NCI-H1105 (cell line): ENCODE data around the gene CENATAC.
"Not testable (repeated sequence)": the region's sequence is repeated elsewhere in the genome, so short reads cannot be mapped to it uniquely, and the experiment has no call there.

Experiments
- DNase-seq: peaks from one replicate; lab custom pipeline; 2025; lab: John Stamatoyannopoulos, UW

Gene CENATAC

DNA sequence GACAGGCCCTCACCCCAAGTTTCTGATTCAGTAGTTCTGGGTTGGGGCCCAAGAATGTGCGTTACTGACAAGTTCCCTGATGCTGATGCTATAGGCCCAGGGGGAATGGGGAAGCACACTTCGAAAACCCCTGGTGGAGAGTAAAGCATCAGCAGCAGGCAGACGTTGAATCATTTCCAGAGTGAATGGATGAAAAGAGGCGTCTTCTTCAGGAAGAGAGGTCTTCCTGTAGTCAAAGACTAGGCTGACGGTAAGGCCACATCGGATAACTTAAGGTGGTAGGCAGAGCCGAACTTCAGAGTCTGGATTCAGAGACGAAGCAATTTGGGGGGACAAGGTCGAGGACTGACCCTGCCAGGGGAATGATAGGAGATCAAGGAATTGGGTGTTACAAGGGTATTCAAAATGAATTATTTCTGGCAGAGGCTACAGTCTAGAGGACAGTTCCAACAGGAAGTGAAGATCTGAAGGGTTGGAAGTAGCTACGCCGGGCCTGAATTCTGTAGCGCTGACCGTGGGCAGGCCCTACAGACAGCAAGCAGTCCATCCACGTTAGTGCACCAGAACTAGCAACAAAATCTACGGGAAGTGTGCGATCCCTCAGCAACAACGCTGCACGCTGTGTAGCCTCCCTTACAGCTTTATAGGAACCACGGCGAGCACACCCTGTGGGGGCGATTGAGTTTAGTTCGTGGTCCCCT is 862 bp upstream of the CENATAC start:
- no peak for DNase-seq

DNA sequence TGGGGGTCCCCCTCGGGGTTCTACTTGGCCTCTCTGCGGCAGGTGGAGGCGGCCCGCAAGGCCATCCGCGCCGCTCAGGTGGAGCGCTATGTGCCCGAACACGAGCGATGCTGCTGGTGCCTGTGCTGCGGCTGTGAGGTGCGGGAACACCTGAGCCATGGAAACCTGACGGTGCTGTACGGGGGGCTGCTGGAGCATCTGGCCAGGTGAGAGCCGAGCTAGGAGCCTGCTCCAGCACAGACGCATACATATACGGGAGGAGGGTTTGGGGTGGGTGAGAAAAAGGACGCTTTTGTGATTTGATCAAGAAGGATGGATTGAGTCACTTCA is 415 bp downstream of the CENATAC start:
- peak; percentile 18 for DNase-seq

DNA sequence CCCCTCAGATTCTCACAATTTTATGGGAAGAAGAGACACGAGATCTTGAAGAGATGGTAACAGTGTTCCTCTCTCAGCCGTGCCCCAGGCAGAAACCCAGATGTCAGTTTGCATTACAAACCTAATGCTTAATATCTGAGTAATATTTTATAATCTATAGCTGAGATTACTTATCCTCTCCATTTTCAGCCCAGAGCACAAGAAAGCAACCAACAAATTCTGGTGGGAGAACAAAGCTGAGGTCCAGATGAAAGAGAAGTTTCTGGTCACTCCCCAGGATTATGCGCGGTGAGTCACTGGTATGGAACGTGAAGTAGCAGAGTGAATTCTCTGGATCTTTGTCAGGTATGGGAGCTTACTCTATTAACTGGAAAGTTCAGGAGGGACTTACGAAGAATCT is 884 bp downstream of the CENATAC start:
- no peak for DNase-seq

DNA sequence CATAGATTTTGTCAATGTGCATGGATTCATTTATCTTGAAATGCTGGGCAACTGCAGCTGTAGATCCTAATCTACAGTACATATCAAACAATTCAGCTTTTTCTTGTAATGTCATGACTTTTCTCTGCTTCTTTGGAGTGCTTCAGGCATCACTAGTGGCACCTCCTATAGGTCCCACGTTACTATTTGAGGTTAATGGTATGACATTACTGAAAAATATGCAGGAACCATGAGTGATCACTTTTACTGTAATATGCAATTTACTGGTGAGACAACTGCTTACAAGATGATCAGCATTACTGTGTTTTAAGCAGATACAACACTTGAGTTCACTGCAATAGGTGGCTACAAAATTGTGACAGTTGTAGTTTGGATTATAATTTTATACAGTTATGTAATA is 3.0 kb downstream of the CENATAC start:
- no peak for DNase-seq

DNA sequence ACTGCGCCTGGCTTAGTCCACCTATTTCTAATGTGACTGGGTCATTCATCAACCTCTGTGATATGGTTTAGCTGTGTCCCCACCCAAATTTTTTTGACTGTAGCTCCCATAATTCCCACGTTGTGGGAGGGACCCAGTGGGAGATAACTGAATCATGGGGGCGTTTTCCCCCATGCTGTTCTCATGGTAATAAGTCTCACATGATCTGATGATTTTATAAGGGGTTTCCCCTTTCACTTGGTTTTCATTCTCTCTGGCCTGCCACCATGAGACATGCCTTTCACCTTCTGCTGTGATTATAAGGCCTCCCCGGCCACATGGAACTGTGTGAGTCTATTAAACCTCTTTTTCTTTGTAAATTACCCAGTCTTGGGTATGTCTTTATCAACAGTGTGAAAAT is 8.7 kb downstream of the CENATAC start:
- no peak for DNase-seq

DNA sequence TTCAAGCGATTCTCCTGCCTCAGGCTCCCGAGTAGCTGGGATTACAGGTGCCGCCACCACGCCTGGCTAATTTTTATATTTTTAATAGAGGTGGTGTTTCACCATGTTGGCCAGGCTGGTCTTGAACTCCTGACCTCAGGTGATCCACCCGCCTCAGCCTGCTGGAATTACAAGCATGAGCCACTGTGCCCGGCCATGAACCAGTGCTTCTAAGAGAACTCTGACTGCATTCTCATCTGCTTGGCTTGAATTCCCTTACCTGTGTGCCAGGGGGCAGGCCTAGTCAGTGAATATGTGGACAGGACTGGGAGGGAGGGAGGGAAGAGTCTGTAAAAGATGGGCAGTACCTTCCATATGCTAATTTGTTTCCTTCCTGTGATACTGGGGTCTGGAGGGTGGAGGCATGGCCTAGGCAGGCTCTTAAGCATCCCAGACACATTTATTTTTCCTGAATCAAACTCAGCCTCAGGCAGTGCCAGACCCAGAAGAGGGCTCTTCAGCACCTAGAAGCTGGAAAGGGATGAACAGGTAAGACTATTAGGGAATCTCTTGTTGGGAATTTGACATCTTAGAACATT is 13.6 kb downstream of the CENATAC start:
- DNase-seq = no peak

DNA sequence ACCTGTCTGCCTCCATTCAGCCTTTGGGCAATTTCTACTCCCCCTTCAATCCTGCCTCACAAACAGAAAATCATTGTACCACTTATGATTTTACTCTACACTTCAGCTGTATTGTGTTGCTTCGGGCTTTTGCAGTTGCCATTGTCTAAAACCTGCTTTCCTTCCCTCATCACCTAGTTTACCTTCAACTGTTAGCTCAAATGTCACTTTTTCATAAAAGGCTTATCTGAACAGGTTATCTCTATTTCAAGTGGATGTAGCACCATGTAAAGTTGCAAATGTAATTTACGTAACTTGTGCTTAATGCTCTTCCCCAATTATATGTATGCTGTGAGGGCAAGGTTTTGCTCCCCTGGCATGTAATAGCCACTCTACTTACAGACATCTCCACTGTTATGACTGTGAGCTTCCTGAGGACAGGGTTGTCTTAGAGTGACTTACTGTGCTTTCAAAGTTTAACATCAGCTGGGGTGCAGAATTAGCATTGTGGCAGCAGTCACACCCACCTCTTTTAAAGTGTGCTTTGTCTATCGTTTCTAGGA is 14.8 kb downstream of the CENATAC start:
- DNase-seq = no peak

DNA sequence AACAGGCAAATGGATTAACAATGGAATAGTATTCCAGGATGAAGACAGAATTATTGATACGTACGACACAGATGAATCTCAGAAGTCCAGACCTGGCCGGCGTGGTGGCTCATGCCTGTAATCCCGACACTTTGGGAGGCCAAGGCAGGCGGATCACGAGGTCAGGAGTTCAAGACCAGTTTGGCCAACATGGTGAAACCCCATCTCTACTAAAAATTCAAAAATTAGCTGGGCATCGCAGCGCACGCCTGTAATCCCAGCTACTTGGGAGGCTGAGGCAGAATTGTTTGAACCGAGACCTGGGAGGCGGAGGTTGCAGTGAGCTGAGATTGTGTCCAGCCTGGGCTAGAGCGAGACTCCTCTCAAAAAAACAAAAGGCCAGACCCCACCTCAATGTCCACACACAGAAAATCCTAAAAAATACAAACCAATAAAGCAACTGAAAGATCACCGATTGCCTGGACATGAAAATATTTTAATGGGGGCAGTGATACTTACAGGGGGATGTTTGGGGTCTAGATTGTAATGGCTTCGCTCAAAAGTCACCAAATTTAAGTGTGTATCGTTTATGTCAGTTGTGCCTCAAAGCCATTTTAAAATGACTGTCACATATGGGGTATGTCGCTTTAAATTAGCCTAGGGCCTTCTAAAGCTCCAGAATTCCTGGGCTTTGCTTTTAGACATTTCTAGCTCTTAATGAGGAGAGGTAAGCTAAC is 16.4 kb downstream of the CENATAC start:
- DNase-seq = no peak

DNA sequence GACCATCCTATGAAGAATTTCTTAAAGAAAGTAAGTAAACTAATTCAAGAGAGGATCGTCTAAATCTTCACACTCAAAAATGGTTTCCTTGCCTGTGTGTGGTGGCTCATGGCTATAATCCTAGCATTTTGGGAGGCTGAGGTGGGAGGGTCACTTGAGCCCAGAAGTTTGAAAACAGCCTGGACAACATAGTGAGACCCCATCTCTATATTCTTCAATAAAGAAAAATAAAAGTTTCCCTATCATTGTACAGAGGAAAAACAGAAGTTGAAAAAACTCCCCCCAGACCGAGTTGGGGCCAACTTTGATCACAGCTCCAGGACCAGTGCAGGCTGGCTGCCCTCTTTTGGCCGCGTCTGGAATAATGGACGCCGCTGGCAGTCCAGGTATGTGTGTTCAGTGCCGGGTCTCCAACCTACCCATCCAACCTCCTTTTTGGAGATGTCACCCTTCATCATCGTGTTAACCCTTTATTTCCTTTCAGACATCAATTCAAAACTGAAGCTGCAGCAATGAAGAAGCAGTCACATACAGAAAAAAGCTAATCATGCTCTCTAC is 17.2 kb downstream of the CENATAC start:
- DNase-seq = no peak

DNA sequence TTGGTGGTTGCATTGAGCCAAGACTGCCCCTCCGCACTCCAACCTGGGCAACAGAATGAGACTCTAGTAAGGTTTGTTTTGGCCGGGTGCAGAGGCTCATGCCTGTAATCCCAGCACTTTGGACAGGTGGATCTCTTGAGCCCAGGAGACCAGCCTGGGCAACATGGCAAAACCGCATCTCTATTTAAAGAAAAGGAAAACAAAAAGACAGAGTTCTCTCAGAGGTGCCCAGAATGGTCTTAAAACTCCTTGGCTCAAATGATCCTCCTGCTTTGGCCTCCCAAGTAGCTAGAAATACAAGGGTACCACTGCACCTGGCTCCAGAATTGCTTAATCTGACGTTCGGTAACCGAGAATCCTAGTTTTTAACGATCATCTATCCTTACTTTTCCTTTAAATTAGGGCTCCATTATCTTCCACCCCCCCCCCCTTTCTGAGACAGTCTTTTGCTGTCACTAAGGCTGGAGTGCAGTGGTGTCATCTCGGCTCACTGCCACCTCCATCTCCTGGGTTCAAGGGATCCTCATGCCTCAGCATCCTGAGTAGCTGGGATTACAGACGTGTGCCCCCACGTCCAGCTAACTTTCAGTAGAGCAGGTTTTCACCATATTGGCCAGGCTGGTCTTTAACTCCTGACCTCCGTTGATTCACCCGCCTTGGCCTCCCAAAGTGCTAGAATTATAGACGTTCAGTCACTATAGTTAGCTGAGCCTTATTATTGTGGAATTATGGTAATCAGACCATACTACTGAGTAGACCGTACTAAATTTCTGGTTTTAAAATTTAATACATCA is 18.5 kb downstream of the CENATAC start:
- DNase-seq = no peak

DNA sequence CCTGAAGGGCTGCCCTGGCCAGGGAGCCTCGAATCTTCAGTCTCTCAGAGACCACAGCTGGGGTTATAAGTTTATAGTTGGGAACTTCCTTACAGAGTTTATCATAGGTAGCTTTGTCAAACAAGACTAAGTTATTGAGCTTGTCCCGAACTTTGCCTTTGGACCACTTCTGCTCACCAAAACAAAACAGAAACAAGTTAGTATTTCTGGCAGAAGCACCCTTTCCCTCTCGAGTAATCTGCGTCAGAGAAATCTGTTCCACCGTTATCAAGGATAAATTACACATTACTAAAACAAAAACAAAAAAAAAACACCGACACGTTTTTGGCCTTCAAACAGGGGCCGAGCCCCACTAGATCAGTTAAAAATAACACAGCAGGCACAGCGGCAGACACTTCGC is 19.4 kb downstream of the CENATAC start:
- not testable (repeated sequence) for DNase-seq

DNA sequence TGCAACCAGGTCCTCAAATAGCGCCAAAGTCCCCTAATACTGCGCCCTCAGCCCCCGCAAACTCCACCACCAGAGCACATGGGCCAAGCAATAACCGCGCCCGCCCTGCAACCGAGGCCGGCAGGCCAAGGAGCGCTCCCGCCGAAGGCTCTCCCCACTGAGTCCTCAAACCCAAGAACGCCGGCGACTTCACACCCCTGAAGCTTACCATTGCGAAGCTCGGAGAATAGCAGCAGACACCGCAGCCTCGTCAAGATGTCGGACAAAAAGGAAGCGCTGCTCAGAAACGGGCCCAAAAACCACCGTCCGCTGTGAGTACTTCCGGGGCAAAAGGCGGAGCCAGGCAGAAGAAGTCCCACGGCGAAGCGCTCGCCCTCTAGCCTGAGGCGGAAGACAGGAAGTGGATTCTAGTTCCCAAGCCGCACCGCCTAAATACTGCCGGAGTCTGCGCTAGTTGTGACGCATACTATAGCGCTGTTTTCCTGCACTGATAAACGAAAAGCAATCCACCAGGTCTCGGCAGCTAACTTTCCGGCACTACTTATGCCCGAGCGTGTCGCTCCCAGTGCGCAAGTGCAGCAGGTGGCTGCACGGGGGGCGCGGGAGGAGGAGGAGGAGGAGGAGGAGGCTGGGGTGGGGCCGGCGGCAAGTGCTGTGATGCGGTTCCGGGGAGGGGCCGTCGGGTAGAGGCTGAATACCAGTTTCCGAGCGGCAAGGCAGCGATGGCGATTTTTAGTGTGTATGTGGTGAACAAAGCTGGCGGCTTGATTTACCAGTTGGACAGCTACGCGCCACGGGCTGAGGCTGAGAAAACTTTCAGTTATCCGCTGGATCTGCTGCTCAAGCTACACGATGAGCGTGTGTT is 20.4 kb downstream of the CENATAC start, which contains the start of the genes RPS25 and TRAPPC4:
Gene RPS25, minus strand, starts transcription at position 270 of the 865 bp plus-strand sequence. Its CDS starts 59 bp downstream, at position 211.
Gene TRAPPC4, plus strand, starts transcription at position 693 of the 865 bp plus-strand sequence. Its CDS starts 30 bp downstream, at position 723.
- DNase-seq = peak; percentile 99

DNA sequence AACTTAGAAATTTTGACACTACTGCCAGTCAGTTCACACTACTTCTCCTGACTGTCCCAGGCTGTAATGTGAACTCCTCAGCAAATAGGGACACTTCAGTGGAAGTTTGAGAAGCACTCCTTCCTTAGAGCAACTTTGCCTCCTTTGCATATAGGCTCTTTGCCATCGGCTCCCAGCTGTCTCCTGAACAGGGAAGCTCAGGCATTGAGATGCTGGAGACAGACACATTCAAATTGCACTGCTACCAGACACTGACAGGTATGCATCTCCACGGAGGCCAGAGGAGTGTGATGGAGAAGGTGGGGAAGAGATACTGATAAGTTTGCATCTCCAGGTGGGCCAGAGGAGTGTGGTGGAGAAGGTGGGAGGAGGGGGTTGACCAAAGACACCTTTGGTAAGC is 22.1 kb downstream of the CENATAC start:
- no peak for DNase-seq

DNA sequence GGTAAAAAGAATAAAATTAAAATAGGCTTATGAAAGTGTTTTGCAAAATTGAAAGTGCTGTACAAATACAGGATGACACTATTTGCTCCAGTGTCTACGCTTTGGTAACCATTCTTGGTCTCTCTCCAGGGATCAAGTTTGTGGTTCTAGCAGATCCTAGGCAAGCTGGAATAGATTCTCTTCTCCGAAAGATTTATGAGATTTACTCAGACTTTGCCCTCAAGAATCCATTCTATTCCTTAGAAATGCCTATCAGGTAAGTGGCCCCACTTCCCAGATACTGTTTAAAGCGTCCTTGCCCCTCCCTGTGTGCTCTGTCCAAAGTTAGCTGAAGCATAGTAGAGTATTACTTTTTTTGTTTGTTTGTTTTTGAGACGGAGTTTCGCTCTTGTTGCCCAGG is 23.7 kb downstream of the CENATAC start:
- no peak for DNase-seq

DNA sequence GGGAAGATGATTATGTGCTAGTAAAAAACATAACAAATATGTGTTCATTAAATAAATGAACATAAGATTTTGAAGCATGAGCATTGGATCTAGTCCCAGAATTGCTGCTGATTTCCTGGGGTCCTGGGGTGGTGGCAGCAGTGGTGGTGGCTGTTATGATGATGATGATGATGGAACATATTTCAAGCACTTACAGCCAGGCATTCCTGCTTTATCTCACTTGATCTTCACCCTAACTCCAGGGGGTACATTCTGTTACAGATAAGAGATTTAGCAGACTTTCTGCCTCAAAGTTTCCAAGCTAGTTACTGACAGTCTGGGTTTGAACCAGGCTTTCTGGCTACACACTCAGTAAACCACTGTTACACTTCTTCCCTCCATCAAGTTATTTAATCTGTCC is 25.8 kb downstream of the CENATAC start:
- no peak for DNase-seq

DNA sequence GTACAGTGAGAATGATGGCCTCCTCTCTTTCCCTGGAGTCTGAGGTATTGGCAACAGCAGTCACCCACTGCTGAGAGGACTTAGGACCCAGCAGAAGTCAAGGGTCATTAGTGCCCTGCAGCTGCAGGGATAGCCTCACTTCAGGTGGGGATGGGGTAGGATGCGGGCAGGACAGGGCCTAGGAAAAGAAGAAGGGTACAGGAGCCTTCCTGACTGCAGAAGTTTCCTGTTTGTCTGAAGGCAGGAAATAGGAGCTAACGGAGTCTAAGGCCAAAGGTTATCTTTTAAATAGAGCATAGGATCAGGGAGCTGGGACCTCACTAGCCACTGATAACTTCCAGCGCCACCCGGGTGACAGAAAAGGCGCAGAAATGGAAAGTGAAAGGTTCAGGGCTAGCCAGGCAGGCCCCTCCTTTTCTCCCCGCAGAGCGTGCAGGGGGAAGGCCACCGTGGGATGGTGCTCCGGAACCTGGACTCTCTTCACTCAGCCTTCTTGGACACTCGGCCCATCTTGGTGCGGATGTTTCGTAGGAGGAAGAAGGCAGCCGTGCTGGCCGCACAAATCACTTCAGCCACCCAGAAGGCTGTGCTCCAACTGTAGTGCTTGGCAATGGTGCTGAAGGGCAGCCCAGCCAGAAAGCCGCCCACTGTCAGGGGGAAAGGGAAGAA is 26.6 kb downstream of the CENATAC start:
- DNase-seq = no peak

DNA sequence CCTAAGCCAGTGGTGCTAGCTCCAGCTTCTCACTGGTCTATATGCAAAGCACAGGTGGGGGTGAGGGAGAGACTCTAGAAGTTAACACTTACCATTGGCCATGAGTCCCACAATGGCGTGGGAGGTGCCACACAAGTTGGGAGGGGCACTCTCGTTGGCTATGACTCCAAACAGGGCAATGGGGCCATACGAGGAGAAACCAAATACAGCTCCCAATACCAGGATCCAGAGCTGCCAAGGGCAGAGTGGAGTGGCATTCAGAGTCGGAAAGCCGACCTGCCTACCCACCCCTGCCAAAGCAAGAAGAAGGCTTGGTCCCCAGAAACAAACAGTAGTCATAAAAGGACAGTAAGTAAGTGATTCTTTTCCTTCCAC is 27.1 kb downstream of the CENATAC start:
- DNase-seq = no peak

DNA sequence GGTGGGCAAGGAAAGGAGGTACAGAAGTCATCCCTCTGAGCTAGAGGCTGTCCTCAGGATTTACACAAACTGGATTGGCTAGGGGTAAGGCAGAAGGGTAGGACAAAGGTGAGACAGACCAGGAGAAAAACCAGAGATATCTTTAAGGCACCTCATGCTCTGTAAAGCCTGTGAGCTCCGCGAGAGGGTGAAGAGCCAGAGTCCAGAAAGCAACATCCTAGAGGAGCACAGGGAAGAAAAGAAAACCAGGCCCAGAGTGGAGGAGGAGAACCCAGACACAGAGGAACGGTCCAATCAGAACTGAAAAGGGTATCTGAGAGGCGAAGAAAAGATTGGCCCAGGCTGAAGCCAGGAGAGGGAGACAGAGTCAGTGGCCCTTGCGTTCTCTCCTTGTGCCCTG is 27.6 kb downstream of the CENATAC start:
- DNase-seq = no peak

DNA sequence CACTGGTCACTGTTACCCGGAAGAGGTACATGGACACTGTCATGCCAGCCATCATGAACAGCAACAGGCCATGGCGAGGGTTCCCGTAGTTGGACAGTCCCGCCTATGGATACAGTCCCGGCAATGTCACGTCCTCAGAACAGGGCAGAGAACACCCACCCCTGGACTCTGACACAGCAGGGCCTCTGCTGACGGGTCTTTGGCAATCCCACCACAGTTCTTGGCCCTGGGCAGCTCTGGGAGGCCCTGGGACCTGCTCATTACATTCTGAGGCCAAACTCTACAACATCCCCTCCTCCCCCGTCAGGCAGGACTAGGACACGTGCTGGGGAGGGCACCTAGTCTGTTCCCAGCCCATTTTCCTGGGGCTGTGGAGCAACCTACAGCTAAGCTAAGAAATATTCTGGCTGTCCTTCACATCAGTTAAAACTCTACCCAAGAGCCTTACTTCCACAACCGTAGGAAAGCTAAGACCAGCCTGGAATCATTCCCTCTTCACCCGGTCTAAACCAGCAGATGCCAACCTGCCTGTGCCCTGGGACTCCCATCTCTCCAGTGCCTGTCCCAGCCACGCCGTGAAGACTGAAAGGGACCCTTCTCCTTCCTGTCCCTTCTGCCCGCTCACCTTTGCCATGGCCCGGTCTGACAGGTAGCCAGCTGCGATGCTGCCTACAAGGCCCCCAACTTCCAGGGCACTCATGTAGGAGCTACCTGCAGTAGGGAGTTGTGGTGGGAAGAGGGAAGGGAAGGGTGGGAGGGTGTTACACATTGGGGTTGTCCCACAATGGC is 28.2 kb downstream of the CENATAC start:
- DNase-seq = no peak

DNA sequence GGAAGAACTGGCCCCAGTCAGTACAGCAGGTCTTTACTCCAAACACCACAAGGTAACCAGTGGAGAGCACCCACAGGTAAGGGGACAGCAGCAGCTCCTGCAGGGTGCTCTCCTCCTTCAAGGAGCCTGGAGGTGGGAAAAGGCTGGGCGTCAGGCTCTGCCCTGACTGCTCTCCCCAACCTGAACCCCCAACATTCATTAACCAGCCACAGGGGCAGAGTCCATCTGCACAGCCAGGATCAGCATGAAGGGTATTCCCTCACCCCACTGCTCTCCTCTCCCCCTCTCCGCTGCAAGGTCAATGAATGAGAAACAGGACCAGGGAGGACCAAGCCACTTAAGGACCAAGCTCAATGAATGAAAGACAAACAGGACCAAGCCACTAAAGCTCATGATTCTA is 29.0 kb downstream of the CENATAC start:
- DNase-seq = no peak
